GM21367 (cell line): Measurements from ENCODE around the gene PPARG.
"Not testable (repeated sequence)": the region's sequence is repeated elsewhere in the genome, so short reads cannot be mapped to it uniquely, and the experiment has no call there.

Source experiments
- ATAC-seq: cut with Tn5 transposase; IDR thresholded peaks from one replicate; pipeline ENCODE4 v1.9.1; 2021; ENCODE audit not compliant: unreplicated experiment

PPARG gene

GRCh38 chr3:12288182-12289129 is at the start of gene PPARG:
TSS of gene PPARG (plus strand) at chr3:12289070. CDS start at chr3:12379712, 90,642 bp downstream.
- no peak for ATAC-seq

GRCh38 chr3:12239301-12239700 is 49.6 kb upstream of the PPARG start:
- ATAC-seq, result no peak

- ATAC-seq, result no peak
Measured at GRCh38 chr3:12242772-12243171, 46.1 kb upstream of the PPARG start.

- no peak for ATAC-seq
Measured at GRCh38 chr3:12246497-12247163, 42.2 kb upstream of the PPARG start.

- ATAC-seq, result no peak
Measured at GRCh38 chr3:12247411-12247810, 41.5 kb upstream of the PPARG start.

- ATAC-seq, result no peak
Measured at GRCh38 chr3:12249519-12249918, 39.4 kb upstream of the PPARG start.

- ATAC-seq, result no peak
Measured at GRCh38 chr3:12252889-12253288, 36.0 kb upstream of the PPARG start.

GRCh38 chr3:12253516-12254343 is 35.1 kb upstream of the PPARG start:
- ATAC-seq, result no peak

GRCh38 chr3:12255393-12255792 is 33.5 kb upstream of the PPARG start:
- ATAC-seq, result no peak

- ATAC-seq, result no peak
Measured at GRCh38 chr3:12258911-12259310, 30.0 kb upstream of the PPARG start.

GRCh38 chr3:12262173-12262572 is 26.7 kb upstream of the PPARG start:
- ATAC-seq, result not testable (repeated sequence)

- ATAC-seq, result no peak
Measured at GRCh38 chr3:12265508-12265907, 23.4 kb upstream of the PPARG start.

GRCh38 chr3:12266038-12266437 is 22.8 kb upstream of the PPARG start:
- ATAC-seq, result no peak

- ATAC-seq, result no peak
Measured at GRCh38 chr3:12267376-12268030, 21.4 kb upstream of the PPARG start.

- ATAC-seq, result no peak
Measured at GRCh38 chr3:12268049-12268735, 20.7 kb upstream of the PPARG start.

- ATAC-seq, result no peak
Measured at GRCh38 chr3:12270976-12271375, 17.9 kb upstream of the PPARG start.

- peak; percentile 88 for ATAC-seq
Measured at GRCh38 chr3:12273045-12273695, 15.7 kb upstream of the PPARG start.

GRCh38 chr3:12275974-12276650 is 12.8 kb upstream of the PPARG start:
- no peak for ATAC-seq

GRCh38 chr3:12276827-12277226 is 12.0 kb upstream of the PPARG start:
- ATAC-seq, result not testable (repeated sequence)
